ENCODE data around the gene AHCTF1.

Gene AHCTF1

DNA sequence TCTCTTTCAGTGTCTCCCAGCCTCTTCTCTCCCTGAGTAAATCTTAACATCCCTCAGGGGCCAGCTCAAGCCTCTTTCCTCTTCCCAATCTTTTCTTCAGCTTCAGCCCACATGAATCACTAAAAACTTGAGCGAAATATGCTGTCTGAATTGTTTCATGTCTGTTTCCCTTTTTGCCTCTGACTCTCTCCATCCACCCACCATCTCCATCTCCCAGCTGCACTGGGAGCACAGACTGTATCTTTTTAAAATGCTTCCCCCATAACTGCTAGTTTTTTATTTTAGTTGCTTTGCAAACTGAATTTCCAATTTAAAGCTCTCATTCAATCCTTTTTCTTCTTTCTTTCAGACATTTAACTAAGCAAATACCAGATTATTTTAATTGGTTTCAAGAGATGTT, 3.0 kb upstream of the AHCTF1 start:
- TF ChIP-seq, protein P1, sequence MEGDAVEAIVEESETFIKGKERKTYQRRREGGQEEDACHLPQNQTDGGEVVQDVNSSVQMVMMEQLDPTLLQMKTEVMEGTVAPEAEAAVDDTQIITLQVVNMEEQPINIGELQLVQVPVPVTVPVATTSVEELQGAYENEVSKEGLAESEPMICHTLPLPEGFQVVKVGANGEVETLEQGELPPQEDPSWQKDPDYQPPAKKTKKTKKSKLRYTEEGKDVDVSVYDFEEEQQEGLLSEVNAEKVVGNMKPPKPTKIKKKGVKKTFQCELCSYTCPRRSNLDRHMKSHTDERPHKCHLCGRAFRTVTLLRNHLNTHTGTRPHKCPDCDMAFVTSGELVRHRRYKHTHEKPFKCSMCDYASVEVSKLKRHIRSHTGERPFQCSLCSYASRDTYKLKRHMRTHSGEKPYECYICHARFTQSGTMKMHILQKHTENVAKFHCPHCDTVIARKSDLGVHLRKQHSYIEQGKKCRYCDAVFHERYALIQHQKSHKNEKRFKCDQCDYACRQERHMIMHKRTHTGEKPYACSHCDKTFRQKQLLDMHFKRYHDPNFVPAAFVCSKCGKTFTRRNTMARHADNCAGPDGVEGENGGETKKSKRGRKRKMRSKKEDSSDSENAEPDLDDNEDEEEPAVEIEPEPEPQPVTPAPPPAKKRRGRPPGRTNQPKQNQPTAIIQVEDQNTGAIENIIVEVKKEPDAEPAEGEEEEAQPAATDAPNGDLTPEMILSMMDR (IDR thresholded peaks at IDR 0.05; ENCODE audit: extremely low read depth, missing control alignments), result no peak
- no peak for DNase-seq (ENCODE audit: low spot score)

DNA sequence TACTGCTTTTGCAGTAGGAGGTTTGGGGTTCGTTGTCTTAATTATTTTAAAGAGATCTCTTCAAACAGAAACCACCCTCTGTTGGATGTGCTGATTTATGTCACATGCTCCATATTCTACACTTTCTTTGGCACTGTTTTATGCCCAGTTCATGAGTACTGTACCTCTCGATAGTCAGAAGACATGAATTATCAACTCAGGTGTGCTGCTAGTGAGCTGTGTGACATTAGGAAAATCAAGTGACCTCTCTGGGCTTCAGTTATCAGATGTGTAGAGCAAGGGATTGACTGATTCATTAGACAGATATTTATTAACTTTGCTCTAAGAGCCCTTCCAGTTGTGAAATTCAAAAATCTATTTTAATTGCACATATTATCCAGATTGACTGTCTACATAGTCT, 2.1 kb upstream of the AHCTF1 start:
- DNase-seq (ENCODE audit: low spot score), result no peak
- TF ChIP-seq, protein P1 (IDR thresholded peaks at IDR 0.05; ENCODE audit: extremely low read depth, missing control alignments), result no peak

- no peak for DNase-seq (ENCODE audit: low spot score)
- TF ChIP-seq, protein P1 (IDR thresholded peaks at IDR 0.05; ENCODE audit: extremely low read depth, missing control alignments), result no peak
Observed at GRCh38 chr1:246932366-246932700, 585 bp upstream of the AHCTF1 start.

DNA sequence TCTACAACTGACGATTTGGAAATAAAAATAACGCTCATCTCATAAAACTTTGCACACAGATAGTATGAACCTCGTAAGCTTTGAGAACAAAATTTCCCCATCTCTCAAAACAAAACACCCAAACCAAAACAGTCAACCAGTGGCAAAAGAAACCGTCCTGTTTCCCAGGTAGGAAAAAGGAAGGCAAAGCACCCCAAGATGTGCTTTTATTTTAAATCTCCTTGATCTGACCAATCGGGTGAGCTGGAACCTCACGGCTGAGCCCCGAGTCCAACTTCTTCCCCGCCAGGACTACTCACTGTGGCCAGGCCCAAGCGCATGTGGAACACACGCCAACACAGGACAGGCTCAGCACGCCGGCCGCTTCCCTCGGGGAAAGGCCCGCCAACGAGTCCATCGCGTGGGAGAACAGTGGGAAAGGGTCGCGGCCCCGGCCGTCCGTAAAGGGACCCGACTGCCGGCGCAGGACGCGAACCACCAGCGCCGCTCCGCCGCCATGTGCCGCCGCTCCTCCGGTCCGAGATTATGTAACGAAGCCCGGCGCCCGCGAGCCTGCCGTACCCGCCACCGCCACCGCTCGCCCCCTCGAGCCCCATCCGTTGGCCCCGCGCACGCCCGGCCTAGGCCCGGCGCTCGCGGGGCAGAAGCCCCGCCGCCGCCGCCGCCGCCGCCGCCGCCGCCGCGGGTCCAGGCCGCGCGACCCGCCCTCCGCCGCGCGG, 759 bp downstream of the AHCTF1 start:
- DNase-seq (ENCODE audit: low spot score), result peak; percentile 59
- TF ChIP-seq, protein P1 (IDR thresholded peaks at IDR 0.05; ENCODE audit: extremely low read depth, missing control alignments), result no peak

- DNase-seq (ENCODE audit: low spot score), result no peak
- TF ChIP-seq, protein P1 (IDR thresholded peaks at IDR 0.05; ENCODE audit: extremely low read depth, missing control alignments), result no peak
Observed at GRCh38 chr1:246925997-246926626, 5.6 kb downstream of the AHCTF1 start.

GRCh38 chr1:246923900-246924299, 7.8 kb downstream of the AHCTF1 start:
- DNase-seq (ENCODE audit: low spot score), result no peak
- TF ChIP-seq, protein P1 (IDR thresholded peaks at IDR 0.05; ENCODE audit: extremely low read depth, missing control alignments), result no peak

DNA sequence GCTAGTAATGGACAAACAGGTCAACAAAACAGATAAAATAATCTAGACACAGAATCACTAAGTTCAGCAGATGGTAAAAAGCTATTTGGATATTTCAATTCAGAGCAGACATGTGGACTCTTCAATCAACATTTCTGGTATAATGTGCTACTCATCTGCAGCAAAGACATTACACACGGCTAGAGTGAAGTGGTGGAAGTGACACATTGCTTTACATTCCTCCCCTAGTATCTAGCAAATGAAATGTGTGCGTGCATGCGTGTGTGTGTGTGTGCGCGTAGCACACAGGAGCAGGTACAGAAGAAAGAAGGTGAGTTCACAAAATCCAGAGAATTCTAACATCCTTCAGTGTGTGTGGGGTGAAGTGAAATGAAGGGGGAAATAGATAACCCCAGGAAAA, 8.3 kb downstream of the AHCTF1 start:
- no peak for DNase-seq (ENCODE audit: low spot score)
- TF ChIP-seq, protein P1 (IDR thresholded peaks at IDR 0.05; ENCODE audit: extremely low read depth, missing control alignments), result no peak
